HG03558 (cell line): ENCODE results near the gene RIC1.
"Not testable (repeated sequence)": the region's sequence is repeated elsewhere in the genome, so short reads cannot be mapped to it uniquely, and the experiment has no call there.

Source experiments
- ATAC-seq: cut with Tn5 transposase; IDR thresholded peaks from one replicate; pipeline ENCODE4 v1.9.1; 2021; ENCODE audit warnings: moderate number of reproducible peaks; ENCODE audit not compliant: unreplicated experiment; ENCODE audit errors: extremely low read depth

RIC1 gene

DNA sequence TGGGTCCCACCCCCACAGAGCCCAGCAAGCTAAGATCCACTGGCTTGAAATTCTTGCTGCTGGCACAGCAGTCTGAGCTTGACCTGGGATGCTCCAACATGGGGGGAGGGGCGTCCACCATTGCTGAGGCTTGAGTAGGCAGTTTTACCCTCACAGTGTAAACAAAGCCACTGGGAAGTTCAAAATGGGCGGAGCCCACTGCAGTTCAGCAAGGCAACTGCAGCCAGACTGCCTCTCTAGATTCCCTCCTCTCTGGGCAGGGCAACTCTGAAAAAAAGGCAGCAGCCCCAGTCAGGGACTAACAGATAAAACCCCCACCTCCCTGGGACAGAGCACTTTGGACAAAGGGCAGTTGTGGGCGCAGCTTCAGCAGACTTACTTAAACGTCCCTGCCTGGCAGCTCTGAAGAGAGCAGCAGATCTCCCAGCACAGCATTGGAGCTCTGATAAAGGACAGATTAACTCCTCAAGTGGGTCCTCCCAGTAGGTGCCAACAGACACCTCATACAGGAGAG is 150.9 kb downstream of the RIC1 start:
- ATAC-seq, result not testable (repeated sequence)

DNA sequence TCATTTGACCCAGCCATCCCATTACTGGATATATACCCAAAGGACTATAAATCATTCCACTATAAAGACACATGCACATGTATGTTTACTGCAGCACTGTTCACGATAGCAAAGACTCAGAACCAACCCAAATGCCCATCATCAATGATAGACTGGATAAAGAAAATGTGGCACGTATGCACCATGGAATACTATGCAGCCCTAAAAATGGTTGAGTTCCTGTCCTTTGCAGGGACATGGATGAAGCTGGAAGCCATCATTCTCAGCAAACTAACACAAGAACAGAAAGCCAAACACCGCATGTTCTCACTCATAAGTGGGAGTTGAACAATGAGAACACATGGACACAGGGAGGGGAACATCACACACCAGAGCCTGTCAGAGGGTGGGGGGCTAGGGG is 154.5 kb downstream of the RIC1 start:
- not testable (repeated sequence) for ATAC-seq

GRCh38 chr9:5783982-5784381 is 155.1 kb downstream of the RIC1 start:
- no peak for ATAC-seq

DNA sequence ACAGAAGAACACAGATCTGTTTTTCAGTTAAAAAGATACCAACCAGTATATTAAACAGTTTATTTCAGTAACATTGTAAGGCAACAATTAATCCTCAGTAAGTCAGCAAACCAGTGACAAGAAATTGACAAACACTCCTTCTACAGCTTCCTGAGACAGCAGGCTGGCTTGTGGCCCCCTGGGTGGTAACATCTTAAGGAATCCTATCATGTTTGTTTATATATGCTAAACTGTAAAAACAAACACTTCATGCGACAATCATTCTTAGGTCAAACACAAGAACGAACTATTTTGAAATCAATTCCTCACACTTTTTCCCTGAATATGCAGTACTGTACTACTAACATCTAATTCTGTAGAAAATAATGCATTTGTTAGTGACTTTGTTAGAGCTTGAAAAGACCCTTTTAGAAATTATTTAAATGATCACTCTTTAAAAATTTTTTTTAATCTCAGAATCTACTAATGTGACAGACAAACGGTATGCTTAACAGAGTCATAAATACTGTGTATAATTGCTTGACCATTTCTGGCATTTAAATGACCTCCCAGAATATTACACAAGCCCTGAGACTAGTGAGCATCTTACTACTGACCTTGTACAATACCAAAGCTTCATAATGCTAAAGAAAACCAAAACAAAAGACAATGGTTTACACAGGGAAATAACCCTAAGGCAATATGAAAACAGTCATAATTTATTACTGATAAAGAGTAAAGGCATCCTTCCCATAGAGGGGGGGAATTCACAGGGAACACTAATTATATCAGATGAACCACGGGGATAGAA is 155.8 kb downstream of the RIC1 start:
- ATAC-seq, result no peak

DNA sequence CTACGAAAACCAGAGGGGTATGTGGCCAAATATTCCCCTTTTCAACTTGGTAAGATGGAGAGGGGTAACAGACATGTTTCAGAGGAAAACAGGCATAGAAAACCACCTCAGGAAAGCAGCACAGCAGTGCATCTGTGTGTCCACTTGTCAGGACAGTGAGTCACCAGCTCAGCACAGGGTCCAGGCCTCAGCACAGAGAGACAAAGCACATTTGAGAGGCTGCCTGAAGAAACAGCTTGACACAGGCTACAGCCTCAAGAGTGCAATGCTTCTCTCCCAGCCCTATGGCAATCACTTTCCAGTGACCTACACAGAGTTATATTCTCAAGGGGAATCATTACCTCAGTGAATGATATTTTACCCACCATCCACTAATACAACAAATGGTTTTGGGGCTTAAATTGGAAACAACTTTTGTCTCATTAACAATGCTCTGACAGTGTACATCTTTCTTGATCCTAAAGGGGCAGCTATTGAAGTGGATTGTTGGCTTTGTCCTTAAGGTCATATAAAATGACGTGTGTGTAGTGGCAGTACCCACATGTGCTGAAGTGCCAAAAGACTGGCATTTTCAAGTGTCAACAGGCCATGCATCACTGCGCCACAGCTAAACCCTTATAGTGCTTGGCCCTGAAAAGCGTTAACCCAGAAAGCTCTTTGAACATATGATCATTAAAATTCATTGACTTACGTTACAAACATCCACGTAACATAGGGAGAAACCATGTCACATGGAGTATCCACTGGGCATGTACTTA is 157.6 kb downstream of the RIC1 start:
- no peak for ATAC-seq

- no peak for ATAC-seq
Measured at GRCh38 chr9:5787220-5787619, 158.3 kb downstream of the RIC1 start.

DNA sequence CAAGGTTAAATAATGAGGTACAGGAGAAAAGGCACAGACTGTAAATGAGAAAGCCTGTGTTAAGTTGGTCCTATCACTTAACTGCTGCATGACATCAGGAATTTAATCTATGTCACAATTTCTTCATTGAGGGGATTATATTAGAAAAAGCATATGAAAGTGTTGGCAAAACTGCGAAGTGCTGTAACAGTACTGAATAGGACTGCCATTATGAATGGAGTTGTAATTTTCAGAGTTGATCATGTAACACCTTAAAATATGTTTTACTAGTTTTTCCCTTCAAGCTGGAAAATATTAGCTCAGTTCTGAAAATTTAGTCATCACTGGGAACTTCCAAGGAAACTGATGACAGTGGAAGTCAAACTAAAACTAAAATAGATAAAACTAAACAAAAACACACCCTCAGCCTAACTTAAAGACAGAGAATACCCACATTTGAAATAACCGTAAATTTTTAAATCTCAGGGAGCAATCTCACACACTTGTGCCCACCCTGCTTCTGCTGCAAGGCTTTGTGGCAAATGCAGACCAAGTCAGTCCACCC is 158.9 kb downstream of the RIC1 start:
- no peak for ATAC-seq

- no peak for ATAC-seq
Measured at GRCh38 chr9:5789489-5789888, 160.6 kb downstream of the RIC1 start.

GRCh38 chr9:5790923-5791322 is 162.0 kb downstream of the RIC1 start:
- ATAC-seq, result no peak

DNA sequence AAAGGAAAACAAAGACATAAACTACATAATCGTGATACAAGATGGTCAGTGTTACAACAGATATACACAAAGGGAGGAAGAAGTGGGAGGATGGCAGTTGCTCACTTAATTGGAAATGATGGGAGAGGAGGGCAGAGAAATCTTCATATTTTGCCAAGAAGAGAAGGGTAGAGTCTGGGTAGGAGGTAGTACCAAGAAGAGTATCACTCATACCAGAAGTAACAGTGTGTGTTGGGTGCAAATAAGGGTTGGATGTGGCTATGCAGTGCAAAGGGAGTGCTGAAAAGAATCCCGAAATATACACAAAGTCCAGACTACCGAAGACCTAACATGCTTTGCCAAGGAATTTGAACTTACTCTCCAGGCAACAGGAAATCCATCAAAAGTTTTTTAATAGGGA is 163.0 kb downstream of the RIC1 start:
- ATAC-seq, result no peak

- ATAC-seq, result no peak
Measured at GRCh38 chr9:5793812-5794211, 164.9 kb downstream of the RIC1 start.

DNA sequence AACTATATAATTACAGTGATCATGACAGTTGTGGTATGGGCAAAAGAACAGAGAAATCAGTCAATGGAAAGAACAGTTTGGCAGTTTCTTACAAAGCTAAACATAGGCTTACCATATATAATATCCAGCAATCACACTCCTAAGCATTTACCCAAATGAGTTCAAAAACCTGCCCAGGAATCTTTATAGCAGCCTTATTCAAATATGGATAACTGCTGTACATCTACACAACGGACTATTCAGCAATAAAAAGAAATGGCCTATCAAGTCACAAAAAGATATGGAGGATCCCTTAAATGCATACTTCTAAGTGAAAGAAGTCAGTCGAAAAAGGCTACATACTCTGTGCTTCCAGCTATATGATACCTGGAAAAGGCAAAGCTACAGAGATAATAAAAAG is 167.4 kb downstream of the RIC1 start:
- ATAC-seq, result no peak

- ATAC-seq, result no peak
Measured at GRCh38 chr9:5798581-5798980, 169.7 kb downstream of the RIC1 start.

GRCh38 chr9:5799314-5799713 is 170.4 kb downstream of the RIC1 start:
- ATAC-seq, result no peak

DNA sequence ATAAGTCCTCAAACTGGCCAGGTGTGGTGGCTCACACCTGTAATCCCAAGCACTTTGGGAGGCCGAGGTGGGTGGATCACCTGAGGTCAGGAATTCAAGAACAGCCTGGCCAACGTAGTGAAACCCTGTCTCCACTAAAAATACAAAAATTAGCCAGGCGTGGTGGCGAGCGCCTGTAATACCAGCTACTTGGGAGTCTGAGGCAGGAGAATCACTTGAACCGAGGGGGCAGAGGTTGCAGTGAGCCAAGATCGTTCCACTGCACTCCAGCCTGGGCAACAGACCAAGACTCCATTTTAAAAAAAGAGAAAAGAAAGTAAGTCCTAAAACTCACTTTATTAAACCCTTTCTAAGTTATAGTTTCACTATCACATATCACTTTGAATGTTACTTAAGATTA is 171.5 kb downstream of the RIC1 start:
- ATAC-seq, result not testable (repeated sequence)

DNA sequence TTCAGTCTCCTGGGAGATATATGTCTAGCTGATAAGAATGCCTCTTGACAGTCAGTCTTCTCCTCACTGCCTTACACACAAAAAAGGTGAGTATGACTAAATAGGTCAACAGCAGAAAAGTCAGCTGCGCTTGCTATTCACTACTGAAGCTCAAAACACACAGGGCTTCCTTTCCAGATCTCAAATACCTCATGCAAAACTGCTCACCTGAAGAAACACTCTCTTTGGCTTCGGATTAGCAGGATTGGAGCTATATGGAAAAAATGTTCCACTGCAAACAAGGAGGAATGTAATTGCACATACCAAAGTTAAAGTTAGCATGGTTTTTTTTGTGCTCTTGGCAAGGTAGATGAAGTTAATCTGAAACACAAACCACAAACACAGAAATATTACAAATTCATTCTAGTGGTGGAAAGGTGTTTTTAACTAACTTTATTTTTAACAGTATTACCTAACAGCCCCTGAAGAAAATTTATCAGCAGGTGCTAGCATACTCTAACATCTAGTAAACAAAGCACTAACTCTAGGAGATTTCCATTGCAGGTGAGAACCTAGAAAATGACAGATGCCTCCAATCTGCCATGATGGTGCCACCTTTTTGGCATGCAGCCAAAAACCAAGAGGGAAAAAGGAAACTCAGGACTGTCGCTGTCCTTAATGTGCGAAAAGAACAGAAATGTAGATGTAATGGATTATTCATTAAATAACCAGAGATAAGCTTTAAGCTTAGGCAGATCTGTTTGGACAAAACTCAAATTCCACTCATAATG is 172.2 kb downstream of the RIC1 start:
- no peak for ATAC-seq

GRCh38 chr9:5801739-5802113 is 172.8 kb downstream of the RIC1 start:
- ATAC-seq, result no peak

- no peak for ATAC-seq
Measured at GRCh38 chr9:5805478-5805877, 176.6 kb downstream of the RIC1 start.

DNA sequence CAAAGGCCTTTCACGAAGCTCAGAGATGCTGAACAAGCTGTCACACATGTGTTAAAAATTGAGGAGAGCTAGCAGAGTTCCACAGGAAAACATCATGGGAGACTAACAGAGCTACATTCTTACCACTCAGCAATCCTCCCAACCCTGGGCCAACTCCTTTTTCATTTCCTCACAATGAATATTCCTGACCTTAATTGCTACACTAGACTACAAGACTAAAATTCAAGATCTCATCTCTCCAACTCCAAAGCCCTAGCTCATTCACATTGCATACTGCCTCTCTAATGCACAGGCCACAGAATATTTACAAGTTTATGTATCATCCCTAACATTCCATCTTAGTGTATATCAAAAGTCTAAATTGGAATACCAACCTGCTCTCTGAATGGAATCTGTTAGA is 182.8 kb downstream of the RIC1 start:
- ATAC-seq, result no peak

DNA sequence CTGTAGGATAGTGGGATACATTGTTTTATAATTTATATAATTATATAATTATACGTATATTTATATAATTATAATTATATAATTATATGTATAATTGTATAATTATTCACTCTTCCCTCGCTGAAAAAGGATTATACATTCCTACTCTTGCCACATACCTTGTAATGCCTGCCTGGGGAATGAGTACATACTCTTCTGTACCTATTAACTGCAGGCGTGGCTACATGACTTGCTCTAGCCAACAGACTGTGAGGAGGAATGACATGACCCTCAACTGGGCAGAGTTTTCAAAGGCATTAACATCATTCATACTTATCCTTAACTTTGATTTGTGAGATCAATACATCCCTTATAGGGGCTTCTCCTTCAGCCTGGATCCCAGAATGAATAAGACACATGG is 184.9 kb downstream of the RIC1 start:
- no peak for ATAC-seq

GRCh38 chr9:5815461-5815860 is 186.6 kb downstream of the RIC1 start:
- no peak for ATAC-seq
